ENCODE data around the gene RNF152.
"Not testable (repeated sequence)": the region's sequence is repeated elsewhere in the genome, so short reads cannot be mapped to it uniquely, and the experiment has no call there.

RNF152 gene

GRCh38 chr18:61808286-61808685 lies 84.5 kb downstream of the RNF152 start:
- DNase-seq: no peak

GRCh38 chr18:61803393-61803792 lies 89.4 kb downstream of the RNF152 start:
- DNase-seq: no peak

DNA sequence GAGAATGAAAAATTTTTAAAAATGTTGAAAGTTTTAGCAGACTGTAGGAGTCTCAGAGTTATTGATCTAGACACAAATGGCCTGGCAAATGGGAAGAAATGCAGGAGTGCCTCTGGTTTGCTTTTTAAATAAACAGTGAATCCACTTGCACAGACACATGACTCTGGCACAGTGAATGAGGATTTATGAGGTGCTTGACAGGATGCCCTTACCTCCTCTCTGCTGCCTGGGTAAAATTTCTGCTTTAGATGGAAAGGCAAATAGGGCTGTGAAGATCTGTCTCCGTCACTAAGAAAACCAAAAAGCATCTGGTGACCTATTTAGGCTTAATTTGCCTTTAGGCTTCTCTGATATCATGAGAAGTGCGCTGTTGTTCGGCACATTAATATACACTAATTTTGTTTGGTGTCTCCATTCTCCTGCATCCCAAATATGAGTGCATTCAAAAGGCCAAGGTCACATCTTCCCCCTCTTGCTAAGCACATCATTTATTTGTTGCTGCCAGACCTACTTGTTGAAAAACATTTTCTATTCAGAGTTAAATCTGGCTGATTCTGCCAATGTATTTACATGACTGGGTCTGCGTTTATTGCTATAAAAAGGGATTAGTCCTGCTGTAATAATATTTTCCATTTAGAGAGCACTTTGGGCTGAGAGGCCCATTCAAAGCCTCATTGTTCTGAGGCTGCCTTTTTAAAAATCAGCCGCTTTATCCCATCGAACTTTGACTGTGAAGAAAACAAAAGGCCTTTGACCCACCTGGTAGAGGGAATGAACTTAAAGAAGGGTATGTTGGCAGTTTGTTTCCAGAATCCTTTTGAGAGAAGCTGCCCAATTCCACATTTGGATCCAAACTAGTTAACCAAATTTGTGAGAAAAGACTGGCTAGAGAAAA lies 94.9 kb downstream of the RNF152 start:
- no peak for DNase-seq

GRCh38 chr18:61791031-61791430 lies 101.8 kb downstream of the RNF152 start:
- no peak for DNase-seq

GRCh38 chr18:61787011-61787670 lies 105.7 kb downstream of the RNF152 start:
- DNase-seq: not testable (repeated sequence)

GRCh38 chr18:61785588-61785987 lies 107.2 kb downstream of the RNF152 start:
- no peak for DNase-seq

DNA sequence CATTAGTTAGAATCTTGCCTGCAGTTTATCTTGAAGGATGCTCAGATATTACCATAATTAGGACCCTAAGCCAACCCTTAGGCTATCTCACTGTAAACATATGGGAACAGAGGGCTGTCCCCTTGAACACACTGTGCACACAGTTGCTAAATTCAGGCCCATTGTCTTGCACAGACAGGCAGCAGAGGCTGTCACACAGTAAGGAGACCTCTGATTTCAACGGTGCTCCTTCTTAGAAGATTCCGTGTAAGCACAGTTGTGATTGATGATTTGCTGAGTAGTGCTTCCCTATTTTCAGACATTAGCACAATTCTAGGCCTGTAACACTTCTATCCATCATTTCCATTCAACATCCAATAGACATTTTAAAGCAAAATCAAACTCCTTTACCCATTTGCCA lies 108.0 kb downstream of the RNF152 start:
- no peak for DNase-seq

- no peak for DNase-seq
Observed at GRCh38 chr18:61782545-61782944, 110.3 kb downstream of the RNF152 start.

DNA sequence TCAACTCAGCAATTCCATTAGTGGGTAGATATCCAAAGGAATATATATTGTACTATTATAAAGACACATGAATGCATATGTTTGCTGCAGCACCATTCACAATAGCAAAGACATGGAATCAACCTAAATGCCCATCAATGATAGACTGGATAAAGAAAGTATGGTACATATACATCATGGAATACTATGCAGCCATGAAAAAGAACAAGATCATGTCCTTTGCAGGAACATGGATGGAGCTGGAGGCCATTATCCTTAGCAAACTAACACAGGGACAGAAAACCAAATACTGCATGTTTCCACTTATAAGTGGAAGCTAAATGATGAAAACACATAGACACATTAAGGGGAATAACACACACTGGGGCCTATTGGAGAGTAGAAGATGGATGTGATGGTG lies 116.6 kb downstream of the RNF152 start:
- not testable (repeated sequence) for DNase-seq

DNA sequence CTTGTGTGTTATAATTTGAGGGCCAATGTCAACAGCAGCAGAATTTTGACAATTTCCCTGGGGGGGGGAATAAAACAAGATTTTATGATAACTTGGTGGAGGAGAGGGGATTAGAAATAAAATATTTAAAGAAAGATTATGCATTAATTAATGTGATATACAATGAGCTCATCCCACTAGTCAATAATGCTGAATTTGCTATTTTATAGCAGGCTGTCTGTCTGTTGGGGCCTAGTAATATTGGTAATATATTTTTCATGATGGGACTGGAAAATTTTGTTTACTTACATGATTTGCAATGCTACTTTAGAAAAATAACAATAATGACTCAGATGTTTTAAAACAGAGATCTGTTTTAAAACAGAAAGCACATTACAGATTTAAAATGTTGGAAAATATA lies 118.0 kb downstream of the RNF152 start:
- DNase-seq: no peak

GRCh38 chr18:61772293-61772848 lies 120.4 kb downstream of the RNF152 start:
- no peak for DNase-seq

GRCh38 chr18:61771861-61772260 lies 120.9 kb downstream of the RNF152 start:
- no peak for DNase-seq

DNA sequence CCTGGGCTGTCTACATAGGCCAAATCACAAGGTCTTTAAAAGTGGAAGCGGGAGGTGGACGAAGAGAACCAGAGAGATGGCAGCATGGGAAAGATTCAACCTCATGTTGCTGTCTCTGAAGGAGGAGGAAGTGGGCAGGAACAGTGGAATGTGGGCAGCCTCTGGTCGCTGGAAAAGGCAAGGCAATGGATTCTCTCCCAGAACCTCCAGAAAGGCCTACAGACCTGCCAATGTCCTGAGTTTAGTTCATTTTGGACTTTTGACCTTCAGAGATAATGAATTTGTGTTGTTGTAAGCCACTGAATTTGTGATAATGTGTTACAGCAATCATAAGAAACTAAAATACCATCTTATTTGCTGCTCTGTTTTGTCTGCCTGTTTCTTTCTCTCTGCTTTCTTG lies 122.5 kb downstream of the RNF152 start:
- no peak for DNase-seq

GRCh38 chr18:61766266-61766884 lies 126.4 kb downstream of the RNF152 start:
- no peak for DNase-seq

GRCh38 chr18:61765097-61765496 lies 127.7 kb downstream of the RNF152 start:
- no peak for DNase-seq

DNA sequence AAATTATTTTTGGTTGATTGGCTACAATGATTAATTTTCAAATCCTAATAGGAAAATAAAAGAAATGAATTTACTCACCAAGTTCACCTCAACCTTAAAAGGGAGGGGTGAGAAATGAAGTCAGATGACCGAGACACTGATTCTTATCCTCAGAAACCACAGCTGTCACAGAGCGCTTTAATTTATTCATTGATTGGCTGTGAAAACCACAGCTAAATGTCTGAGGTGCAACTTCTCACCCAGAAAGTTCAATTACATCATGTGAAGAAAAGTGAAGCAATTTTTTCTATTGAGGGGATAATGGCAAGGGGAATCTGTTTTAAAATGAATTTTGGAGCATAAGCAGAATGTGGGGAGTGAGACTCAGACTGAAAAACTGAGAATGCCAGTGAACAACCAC lies 128.4 kb downstream of the RNF152 start:
- no peak for DNase-seq

DNA sequence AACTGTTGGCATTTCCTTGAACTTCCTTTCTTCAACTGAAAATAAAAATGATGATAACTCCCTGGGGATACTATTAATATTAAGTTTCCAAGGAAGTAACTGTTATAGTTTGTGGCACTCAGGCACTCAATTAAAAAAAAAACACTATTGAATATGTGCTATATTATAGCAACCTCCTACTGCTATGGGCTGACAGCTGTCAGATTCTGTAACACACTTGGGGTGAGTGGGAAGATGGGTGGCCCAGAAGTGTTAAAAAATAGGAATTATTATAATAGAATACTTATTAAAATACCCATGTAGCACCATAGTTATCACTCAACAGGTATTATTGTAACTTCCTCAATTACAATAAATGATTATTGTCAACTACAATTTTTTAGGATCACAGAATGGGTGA lies 130.9 kb downstream of the RNF152 start:
- no peak for DNase-seq

All from activated CD8-positive, alpha-beta memory T cell treated with anti-CD3 and anti-CD28 coated beads, Interleukin-2, amount 50 U/mL, for 48 hours (primary cell).